Osteocyte (in vitro differentiated cells): ENCODE results near the gene PHRF1. TPM values are rescaled to one million over a fixed set of nuclear protein-coding genes. Genes with fewer than 3 reads are reported as not detected.

ENCODE experiments used
- DNase-seq: peaks from one replicate; pipeline ENCODE4 v3.0.0; 2021; ENCODE audit warnings: mixed read lengths; ENCODE audit not compliant: unreplicated experiment; ENCODE audit errors: extremely low spot score
- H3K27ac Mint-ChIP-seq: one replicate; pipeline ENCODE4 v1.8.0; 2021; ENCODE audit warnings: mild to moderate bottlenecking, mixed read lengths; ENCODE audit not compliant: unreplicated experiment
- H3K27me3 Mint-ChIP-seq: one replicate; pipeline ENCODE4 v1.8.0; 2021; ENCODE audit warnings: mixed read lengths; ENCODE audit not compliant: unreplicated experiment
- H3K36me3 Mint-ChIP-seq: one replicate; pipeline ENCODE4 v1.8.0; 2021; ENCODE audit warnings: mixed read lengths; ENCODE audit not compliant: unreplicated experiment
- H3K4me1 Mint-ChIP-seq: one replicate; pipeline ENCODE4 v1.8.0; 2021; ENCODE audit warnings: mixed read lengths; ENCODE audit not compliant: unreplicated experiment
- H3K4me3 Mint-ChIP-seq: one replicate; pipeline ENCODE4 v1.8.0; 2021; ENCODE audit warnings: mild to moderate bottlenecking, moderate library complexity, mixed read lengths; ENCODE audit not compliant: unreplicated experiment
- H3K9me3 Mint-ChIP-seq: one replicate; pipeline ENCODE4 v1.8.0; 2021; ENCODE audit warnings: mixed read lengths; ENCODE audit not compliant: unreplicated experiment
- CTCF ChIP-seq: fragments of 200-600 bp; sonication (generic); IDR thresholded peaks from 2 replicates; pipeline ENCODE4 v1.5.0; 2021; ENCODE audit warnings: antibody characterized with exemption, mild to moderate bottlenecking, moderate library complexity
- total RNA-seq: library from RNA; stranded (reverse); gene quantifications from 2 replicates; pipeline ENCODE4 v1.2.1, GENCODE V29; 2021

The PHRF1 gene
- total RNA-seq, 1 donor from 2014 or later, result 31.5 TPM

GRCh38 chr11:655036-655726, 78.9 kb downstream of the PHRF1 start:
- Mint-ChIP-seq H3K36me3 (peaks cover 25% of the 10 kb centered on the region), H3K9me3 (no peaks in the 10 kb centered on the region), H3K4me1 (no peaks in the 10 kb centered on the region), H3K27me3 (no peaks in the 10 kb centered on the region), H3K27ac (no peak overlapping the region), H3K4me3 (no peak overlapping the region)
- TF ChIP-seq CTCF, result no peak
- no peak for DNase-seq

- Mint-ChIP-seq H3K4me3 (no peak overlapping the region), H3K4me1 (no peaks in the 10 kb centered on the region), H3K27ac (no peak overlapping the region), H3K36me3 (peaks cover 22% of the 10 kb centered on the region), H3K27me3 (no peaks in the 10 kb centered on the region), H3K9me3 (no peaks in the 10 kb centered on the region)
- no peak for TF ChIP-seq CTCF
- DNase-seq, result no peak
Measured at GRCh38 chr11:656426-656825, 80.2 kb downstream of the PHRF1 start.

DNA sequence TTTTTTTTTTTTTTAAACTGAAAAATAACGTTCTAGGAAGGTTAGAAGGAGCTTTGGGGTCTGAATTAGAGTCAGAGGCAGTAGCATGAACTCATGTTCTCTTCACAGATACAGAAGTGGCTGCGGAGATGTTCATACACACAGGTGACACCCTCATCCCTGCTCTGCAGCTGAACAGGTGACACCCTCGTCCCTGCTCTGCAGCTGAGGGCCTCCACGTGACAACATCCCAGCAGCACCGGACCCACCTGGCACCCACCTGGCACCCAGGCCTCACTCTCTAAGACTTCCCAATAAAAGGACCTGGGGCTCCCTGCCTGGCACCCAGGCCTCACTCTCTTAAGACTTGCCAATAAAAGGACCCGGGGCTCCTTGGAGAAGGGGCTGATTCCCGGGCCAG, 80.6 kb downstream of the PHRF1 start:
- no peak for TF ChIP-seq CTCF
- H3K4me1 Mint-ChIP-seq, result no peaks in the 10 kb centered on the region

DNA sequence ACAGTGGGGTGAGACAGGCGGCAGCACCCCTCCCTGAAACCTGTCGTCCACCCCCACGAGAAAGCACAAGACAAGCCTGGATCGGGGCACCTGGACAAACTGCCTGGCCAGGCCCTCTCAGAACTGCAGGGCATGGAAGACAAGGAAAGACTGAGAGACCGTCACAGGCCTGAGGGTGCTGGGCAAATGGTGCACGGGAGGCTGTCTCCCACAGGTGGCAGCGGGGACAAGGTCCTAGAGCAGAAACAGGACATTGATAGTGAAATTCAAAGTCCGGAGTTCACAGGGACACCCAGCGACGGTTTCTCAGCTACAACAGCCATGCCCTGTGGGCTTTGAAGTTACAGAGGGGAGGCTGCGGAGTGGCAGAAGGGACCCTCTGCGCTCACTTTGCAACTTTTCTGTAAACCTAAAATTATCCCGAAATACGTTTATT, 81.4 kb downstream of the PHRF1 start:
- Mint-ChIP-seq H3K36me3 (peaks cover 19% of the 10 kb centered on the region), H3K27me3 (no peaks in the 10 kb centered on the region), H3K9me3 (no peaks in the 10 kb centered on the region), H3K4me3 (no peak overlapping the region), H3K27ac (no peak overlapping the region), H3K4me1 (no peaks in the 10 kb centered on the region)
- DNase-seq, result no peak
- TF ChIP-seq CTCF, result no peak

More for the DNA sequence above, 80.6 kb downstream of the PHRF1 start:
- H3K27ac Mint-ChIP-seq, result no peak overlapping the region
- H3K27me3 Mint-ChIP-seq, result no peaks in the 10 kb centered on the region
- no peaks in the 10 kb centered on the region for H3K9me3 Mint-ChIP-seq
- H3K36me3 Mint-ChIP-seq, result peaks cover 22% of the 10 kb centered on the region
- H3K4me3 Mint-ChIP-seq, result no peak overlapping the region
- DNase-seq, result no peak

- Mint-ChIP-seq H3K27me3 (no peaks in the 10 kb centered on the region), H3K4me3 (no peak overlapping the region), H3K36me3 (peaks cover 19% of the 10 kb centered on the region), H3K4me1 (no peaks in the 10 kb centered on the region), H3K27ac (peak overlapping the region; percentile 18), H3K9me3 (no peaks in the 10 kb centered on the region)
- no peak for DNase-seq
- TF ChIP-seq CTCF, result no peak
Measured at GRCh38 chr11:659532-660085, 83.3 kb downstream of the PHRF1 start.
